Measurements from ENCODE around the gene CDKN1A. TPM values are rescaled to one million over a fixed set of nuclear protein-coding genes. Genes with fewer than 3 reads are reported as not detected.
A peak's percentile ranks its signal among the peaks of the same experiment; 100 is the strongest.

CDKN1A gene
- total RNA-seq, 1 experiment from 2014 or later, result 67.4 TPM

Small RNAs within 50 kb of the gene (small RNA-seq; reads per million reads assigned to genes)
- gene RF00019 (not detected), gene RNU1-88P (1.3 reads per million, percentile 48 among the genes with 10 or more reads in this experiment)

Other genes starting within 250 kb of the CDKN1A start
- 0.25 TPM in 1 of 2 replicates, not detected in the other for gene PXT1, start 235.9 kb upstream of the CDKN1A start, total RNA-seq (2014; rRNA removed; shearing (Covaris generic))
- gene KCTD20, start 235.7 kb upstream of the CDKN1A start, total RNA-seq (2014; rRNA removed; shearing (Covaris generic)), result 15.5 and 16.8 TPM in 2 replicates
- 6.5 and 8.1 TPM in 2 replicates for gene STK38, start 131.2 kb upstream of the CDKN1A start, total RNA-seq (2014; rRNA removed; shearing (Covaris generic))
- gene SRSF3, start 84.4 kb upstream of the CDKN1A start, total RNA-seq (2014; rRNA removed; shearing (Covaris generic)), result 269 and 285 TPM in 2 replicates
- gene RAB44, start 19.1 kb downstream of the CDKN1A start, total RNA-seq (2014; rRNA removed; shearing (Covaris generic)), result not detected in 2 replicates
- gene CPNE5, start 160.7 kb downstream of the CDKN1A start, total RNA-seq (2014; rRNA removed; shearing (Covaris generic)), result 0.10 TPM in 1 of 2 replicates, not detected in the other
- gene PPIL1, start 196.1 kb downstream of the CDKN1A start, total RNA-seq (2014; rRNA removed; shearing (Covaris generic)), result 23.3 and 24.4 TPM in 2 replicates
- gene C6orf89, start 207.2 kb downstream of the CDKN1A start, total RNA-seq (2014; rRNA removed; shearing (Covaris generic)), result 16.9 and 19.1 TPM in 2 replicates